ENCODE results near the gene PTH1R. TPM values are rescaled to one million over a fixed set of nuclear protein-coding genes. Genes with fewer than 3 reads are reported as not detected.

The PTH1R gene
- polyA plus RNA-seq, 3 donors: not detected

GRCh38 chr3:46947546-46947901 is 70.0 kb downstream of the PTH1R start:
- DNase-seq: no peak
- no peaks in the 10 kb centered on the region for H3K27me3 Mint-ChIP-seq (ENCODE audit: low read depth in 3 of 3)
- peak overlapping the region; percentile 94 to 99 (median 97) for H3K27ac Mint-ChIP-seq
- Histone ChIP-seq H2AFZ (ENCODE audit: insufficient read depth, low read depth, low read length, poor library complexity, severe bottlenecking) (no peak overlapping the region), H3K27me3 (ENCODE audit: control insufficient read depth in 2 of 2, insufficient read depth in 2 of 2, low read length in 2 of 2) (no peaks in the 10 kb centered on the region), H3K9ac (ENCODE audit: insufficient read depth, low read length, poor library complexity, severe bottlenecking) (peak overlapping the region; percentile 28), H3K27ac (ENCODE audit: low read depth in 1 of 2, low read length in 2 of 2) (peak overlapping the region; percentile 75 to 87), H3K4me2 (replicated peaks; ENCODE audit: extremely low read depth, low read length, poor library complexity, severe bottlenecking) (peak overlapping the region; percentile 57), H3K36me3 (replicated peaks in 1 of 2; ENCODE audit: control insufficient read depth in 1 of 2, insufficient read depth in 2 of 2, low read length in 2 of 2) (peaks cover 11 to 44% of the 10 kb centered on the region in 2 donors), H4K20me1 (ENCODE audit: insufficient read depth, low read length) (peaks cover 96% of the 10 kb centered on the region), H3K79me2 (ENCODE audit: insufficient read depth, low read length) (peaks cover 95% of the 10 kb centered on the region), H3K4me3 (replicated peaks in 1 of 3; ENCODE audit: low read depth in 2 of 3, low read length in 3 of 3) (peak overlapping the region in 1 of 3 experiments; percentile 61), H3K9me3 (replicated peaks in 1 of 2; ENCODE audit: control insufficient read depth in 1 of 2, insufficient read depth in 1 of 2, low read length in 2 of 2) (no peaks in the 10 kb centered on the region), H3K4me1 (ENCODE audit: control insufficient read depth in 1 of 2, insufficient read depth in 2 of 2, low read length in 2 of 2) (peaks cover 60 to 61% of the 10 kb centered on the region in 2 donors)
- peaks cover 59% of the 10 kb centered on the region in 2 donors for H3K36me3 Mint-ChIP-seq
- 57% methylated on average over 1 of the region's 4 CpGs for WGBS (ENCODE audit: insufficient coverage)
- peaks cover 82% of the 10 kb centered on the region for H3K4me1 Mint-ChIP-seq
- H3K9me3 Mint-ChIP-seq: peaks cover 0 to 2% (median 0%) of the 10 kb centered on the region in 7 donors
- peak overlapping the region; percentile 21 to 87 for H3K4me3 Mint-ChIP-seq
- no peak for TF ChIP-seq CTCF (IDR thresholded peaks at IDR 0.05)
- intact Hi-C loops (cut with micrococcal nuclease): no loop called here

GRCh38 chr3:46947981-46948791 is 70.7 kb downstream of the PTH1R start:
- Histone ChIP-seq H3K27ac (ENCODE audit: low read depth in 1 of 2, low read length in 2 of 2) (peak overlapping the region; percentile 75 to 87), H3K4me3 (replicated peaks in 1 of 3; ENCODE audit: low read depth in 2 of 3, low read length in 3 of 3) (peak overlapping the region in 1 of 3 experiments; percentile 61), H3K4me2 (replicated peaks; ENCODE audit: extremely low read depth, low read length, poor library complexity, severe bottlenecking) (peak overlapping the region; percentile 57), H3K9ac (ENCODE audit: insufficient read depth, low read length, poor library complexity, severe bottlenecking) (peak overlapping the region; percentile 50), H3K27me3 (ENCODE audit: control insufficient read depth in 2 of 2, insufficient read depth in 2 of 2, low read length in 2 of 2) (no peaks in the 10 kb centered on the region), H3K4me1 (ENCODE audit: control insufficient read depth in 1 of 2, insufficient read depth in 2 of 2, low read length in 2 of 2) (peaks cover 66 to 68% of the 10 kb centered on the region in 2 donors), H3K9me3 (replicated peaks in 1 of 2; ENCODE audit: control insufficient read depth in 1 of 2, insufficient read depth in 1 of 2, low read length in 2 of 2) (no peaks in the 10 kb centered on the region), H2AFZ (ENCODE audit: insufficient read depth, low read depth, low read length, poor library complexity, severe bottlenecking) (no peak overlapping the region), H3K36me3 (replicated peaks in 1 of 2; ENCODE audit: control insufficient read depth in 1 of 2, insufficient read depth in 2 of 2, low read length in 2 of 2) (peaks cover 11 to 39% of the 10 kb centered on the region in 2 donors), H3K79me2 (ENCODE audit: insufficient read depth, low read length) (peaks cover 95% of the 10 kb centered on the region), H4K20me1 (ENCODE audit: insufficient read depth, low read length) (peaks cover 96% of the 10 kb centered on the region)
- Mint-ChIP-seq H3K4me1 (peaks cover 82% of the 10 kb centered on the region), H3K9me3 (peaks cover 0 to 2% (median 0%) of the 10 kb centered on the region in 7 donors), H3K4me3 (peak overlapping the region; percentile 37 to 87), H3K27ac (peak overlapping the region; percentile 94 to 99 (median 97)), H3K27me3 (ENCODE audit: low read depth in 3 of 3) (no peaks in the 10 kb centered on the region), H3K36me3 (peaks cover 53 to 56% of the 10 kb centered on the region in 2 donors)
- 39% methylated on average over 18 of the region's 19 CpGs for WGBS (ENCODE audit: insufficient coverage)
- intact Hi-C loops (cut with micrococcal nuclease): loop anchor here in 1 of 2 donors (1.0 kb wide), 1 partner anchor 18 kb away; no protein-coding TSS in a partner anchor
- no peak for TF ChIP-seq CTCF (IDR thresholded peaks at IDR 0.05)
- peak; percentile 84 to 95 (median 94) for DNase-seq
